Neural cell (in vitro differentiated cells): ENCODE measurements around the gene PTTG1IP.

Experiments used
- EP300 ChIP-seq: fragments of 450-650 bp; conservative IDR thresholded peaks from 2 replicates; pipeline ENCODE4 v1.6.1; 2014; ENCODE audit warnings: antibody characterized with exemption, mild to moderate bottlenecking, moderate library complexity; ENCODE audit not compliant: poor library complexity, severe bottlenecking
- TF ChIP-seq, protein P1 (sequence below): fragments of 450-650 bp; IDR thresholded peaks from 2 replicates; pipeline ENCODE4 v1.5.1; 2014; ENCODE audit warnings: antibody characterized with exemption, mild to moderate bottlenecking, moderate library complexity; ENCODE audit not compliant: poor library complexity, severe bottlenecking

GRCh38 chr21:44903689-44904088 lies 30.2 kb upstream of the PTTG1IP start:
- TF ChIP-seq, protein P1, sequence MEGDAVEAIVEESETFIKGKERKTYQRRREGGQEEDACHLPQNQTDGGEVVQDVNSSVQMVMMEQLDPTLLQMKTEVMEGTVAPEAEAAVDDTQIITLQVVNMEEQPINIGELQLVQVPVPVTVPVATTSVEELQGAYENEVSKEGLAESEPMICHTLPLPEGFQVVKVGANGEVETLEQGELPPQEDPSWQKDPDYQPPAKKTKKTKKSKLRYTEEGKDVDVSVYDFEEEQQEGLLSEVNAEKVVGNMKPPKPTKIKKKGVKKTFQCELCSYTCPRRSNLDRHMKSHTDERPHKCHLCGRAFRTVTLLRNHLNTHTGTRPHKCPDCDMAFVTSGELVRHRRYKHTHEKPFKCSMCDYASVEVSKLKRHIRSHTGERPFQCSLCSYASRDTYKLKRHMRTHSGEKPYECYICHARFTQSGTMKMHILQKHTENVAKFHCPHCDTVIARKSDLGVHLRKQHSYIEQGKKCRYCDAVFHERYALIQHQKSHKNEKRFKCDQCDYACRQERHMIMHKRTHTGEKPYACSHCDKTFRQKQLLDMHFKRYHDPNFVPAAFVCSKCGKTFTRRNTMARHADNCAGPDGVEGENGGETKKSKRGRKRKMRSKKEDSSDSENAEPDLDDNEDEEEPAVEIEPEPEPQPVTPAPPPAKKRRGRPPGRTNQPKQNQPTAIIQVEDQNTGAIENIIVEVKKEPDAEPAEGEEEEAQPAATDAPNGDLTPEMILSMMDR: no peak
- no peak for TF ChIP-seq EP300
